CD4-positive, alpha-beta T cell treated with Interleukin-17A for 1 hour (primary cell): ENCODE results near the gene ESF1.

Experiments used
- DNase-seq: peaks from one replicate; pipeline ENCODE4 v3.0.0-alpha.2; 2020

The ESF1 gene

DNA sequence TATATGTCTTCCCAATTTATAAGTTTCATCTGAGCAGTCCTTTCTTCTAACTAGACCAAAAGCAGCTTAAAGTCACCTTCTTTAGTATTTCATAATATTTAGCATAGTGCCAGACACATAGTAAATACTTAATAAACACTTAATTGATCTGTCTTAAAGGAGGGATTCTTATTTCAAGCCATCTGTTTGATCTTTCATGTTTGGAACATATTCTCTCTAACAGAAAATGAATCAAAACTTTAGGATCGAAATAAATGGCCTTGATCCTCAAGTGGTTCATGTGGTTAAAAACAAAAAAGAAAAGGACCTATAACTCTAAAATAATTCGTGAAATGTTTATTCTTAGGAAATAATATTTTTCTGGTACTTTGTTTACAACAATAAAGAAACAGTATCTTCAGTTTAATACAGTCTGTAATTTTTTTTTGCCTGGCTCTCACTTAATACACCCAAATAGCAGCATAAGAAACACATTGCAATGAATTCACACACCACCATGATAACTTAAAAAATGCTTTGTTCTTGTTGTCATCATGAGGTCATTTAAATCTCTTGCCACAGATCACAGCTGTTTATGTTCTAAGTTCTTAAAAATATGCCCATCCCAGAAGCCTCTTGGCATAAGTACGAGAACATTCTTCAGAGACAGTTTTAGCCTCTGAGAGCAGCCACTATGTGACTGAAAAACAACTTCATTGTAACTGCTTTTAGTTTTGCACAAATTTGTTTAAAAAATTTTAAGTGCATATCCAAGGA lies 48.1 kb downstream of the ESF1 start:
- DNase-seq: no peak

DNA sequence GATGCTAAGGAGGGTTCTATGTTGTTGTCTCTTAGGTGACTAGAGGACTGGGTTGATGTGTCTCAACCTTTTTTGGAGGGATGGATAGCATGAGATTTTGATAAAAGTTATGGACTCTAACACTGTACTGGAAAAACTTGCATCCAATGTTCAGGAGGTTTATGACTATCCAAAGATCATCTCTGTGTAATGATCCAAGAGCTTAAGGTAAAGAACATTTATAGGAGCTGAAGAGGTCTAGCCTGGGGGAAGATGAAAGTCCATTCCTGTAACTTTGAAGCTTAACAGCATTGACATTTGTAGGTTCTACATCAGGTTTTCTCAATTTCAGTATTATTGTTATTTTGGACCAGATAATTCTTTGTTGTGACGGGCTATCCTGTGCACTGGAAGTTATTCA lies 48.9 kb downstream of the ESF1 start:
- no peak for DNase-seq

DNA sequence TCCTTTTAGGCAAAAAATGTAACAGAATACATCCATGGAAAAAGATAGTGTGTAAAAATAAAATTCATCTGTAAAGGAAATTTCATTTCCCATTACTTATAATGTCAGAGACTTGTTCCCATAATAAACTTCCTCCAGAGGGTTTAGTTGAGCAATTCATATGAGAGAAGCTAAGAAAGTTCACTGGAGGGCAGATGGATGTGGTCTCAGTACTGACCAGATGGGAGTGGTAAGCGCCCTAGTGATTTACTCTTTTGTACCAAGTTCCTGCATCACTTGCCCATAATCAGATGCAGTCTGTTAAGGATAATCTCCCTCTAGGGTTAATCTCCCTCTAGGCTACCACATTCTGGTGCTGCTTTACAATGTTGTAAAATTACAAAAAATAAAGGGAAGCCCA lies 61.7 kb downstream of the ESF1 start:
- DNase-seq: no peak

DNA sequence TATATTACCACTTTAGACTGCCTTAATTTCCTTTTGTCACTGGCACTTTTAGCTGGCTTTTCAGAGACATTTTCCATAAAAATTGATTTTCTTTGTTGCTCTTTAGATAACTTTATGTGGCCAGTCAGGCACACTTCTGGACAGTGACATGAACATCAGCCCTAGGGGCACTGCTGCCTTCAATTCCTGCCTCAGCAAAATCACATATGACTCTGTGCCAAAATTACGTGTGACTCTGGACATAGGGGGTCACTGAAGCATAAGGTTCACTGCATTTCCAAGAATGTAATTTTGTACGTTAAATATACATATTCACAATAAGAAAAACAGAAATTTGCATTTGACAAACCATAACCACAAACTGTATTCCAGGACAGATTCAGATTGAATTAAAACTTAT lies 66.5 kb downstream of the ESF1 start:
- no peak for DNase-seq

DNA sequence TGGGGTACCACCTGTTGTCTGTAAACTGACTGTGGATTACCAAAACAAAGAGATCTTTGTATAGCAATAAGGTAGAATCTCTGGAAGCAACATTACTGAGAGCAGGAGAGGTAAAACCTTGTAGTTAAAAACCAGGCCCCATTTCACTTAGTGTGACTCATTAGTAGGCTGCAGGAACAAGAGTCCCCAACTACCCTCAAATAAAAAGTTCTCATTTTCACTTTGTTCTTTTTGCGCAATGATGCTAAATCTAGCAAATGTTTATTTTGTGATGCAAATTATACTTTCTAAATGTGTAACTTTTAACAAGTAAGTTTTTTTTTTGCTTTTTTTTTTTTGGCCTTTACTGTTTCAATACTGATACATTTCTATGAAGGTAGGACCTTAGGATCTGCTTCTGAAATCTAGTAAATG lies 67.1 kb downstream of the ESF1 start:
- DNase-seq: no peak

DNA sequence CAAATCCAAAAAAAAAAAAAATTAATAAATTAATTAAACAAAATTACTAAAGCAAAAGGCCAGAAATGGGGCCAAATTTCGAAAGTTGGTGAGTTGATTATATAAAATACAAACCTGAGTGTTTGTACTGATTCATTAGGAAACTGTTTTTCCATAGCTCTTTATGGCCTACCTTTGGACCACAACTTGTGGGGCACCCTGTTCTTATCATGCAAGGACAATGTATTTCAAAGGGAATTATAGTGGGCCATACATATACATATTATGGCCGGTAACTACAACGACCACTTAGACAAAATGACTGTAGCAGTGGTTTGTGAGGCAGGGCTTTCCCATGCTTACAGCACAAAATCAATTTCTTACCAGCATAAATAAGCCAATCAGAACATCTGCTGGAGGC lies 69.5 kb downstream of the ESF1 start:
- no peak for DNase-seq

DNA sequence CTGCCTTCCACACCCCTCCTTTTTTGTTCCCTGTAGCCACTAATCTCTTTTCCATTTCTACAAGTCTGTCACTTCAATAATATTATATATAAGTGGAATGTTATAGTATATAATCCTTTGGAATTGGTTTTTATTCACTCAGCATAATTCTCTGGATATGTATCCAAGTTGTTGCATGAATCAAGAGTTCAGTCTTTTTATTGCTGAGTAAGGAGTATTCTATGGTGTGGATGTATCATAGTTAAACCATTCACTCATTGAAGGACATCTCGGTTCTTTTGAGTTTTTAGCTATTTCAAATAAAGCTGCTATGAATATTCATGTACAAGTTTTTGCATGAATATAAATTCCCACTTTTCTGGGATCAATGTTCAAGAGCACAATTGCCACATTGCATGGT lies 76.5 kb downstream of the ESF1 start:
- DNase-seq: no peak

DNA sequence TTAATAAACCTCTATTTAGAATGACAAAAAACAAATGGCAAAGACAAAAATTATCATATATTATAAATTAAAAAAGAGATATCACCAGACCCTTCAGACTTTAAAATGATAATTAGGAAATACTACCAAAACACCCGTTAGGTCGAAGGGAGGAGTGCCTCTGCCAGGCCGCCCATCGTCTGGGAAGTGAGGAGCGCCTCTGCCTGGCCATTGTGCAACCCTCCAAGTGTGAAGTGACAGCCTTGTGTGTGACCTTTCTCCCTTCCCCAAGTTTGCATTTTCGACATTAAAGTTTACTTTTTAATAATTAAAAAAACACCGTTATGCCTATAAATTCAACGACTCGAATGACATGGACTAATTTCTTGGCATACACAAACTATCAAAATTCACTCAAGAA lies 81.5 kb downstream of the ESF1 start:
- DNase-seq: no peak

DNA sequence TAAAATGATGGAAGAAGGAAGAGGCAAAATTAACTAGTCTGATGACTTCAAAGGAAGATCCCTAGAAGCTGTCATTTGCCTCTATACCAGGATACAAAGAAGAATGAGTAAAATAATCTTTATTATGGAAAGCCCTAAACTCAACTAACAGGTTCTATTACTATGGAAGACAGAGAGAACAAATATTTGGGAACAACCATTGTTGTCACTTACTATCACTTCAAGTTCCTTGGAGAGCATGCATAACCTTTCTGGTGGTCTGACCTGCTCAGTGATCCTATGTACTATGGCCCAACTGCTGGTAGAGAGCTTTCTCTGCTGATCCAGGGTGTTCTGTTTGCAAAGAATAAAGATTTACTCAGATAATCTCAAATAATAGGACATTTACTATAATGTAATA lies 83.2 kb downstream of the ESF1 start:
- no peak for DNase-seq

DNA sequence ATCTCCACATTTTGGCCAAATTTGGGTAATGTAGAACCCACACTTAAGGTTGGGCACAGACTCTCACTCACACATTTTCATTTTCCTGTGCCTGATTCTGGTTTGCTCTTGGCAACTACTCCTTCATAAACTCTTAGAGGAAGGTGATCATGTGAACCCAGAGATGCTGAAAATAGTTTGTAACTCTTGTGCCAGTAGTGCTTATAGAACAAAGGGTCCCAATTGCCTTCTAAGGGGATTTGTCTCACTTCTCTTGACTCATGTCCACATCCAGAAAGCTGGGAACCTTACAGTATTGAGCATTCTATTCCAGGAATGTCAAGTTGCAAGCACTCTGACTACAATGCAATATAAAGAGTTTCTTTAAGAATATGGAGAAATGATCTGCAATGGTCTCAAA lies 84.0 kb downstream of the ESF1 start:
- no peak for DNase-seq

DNA sequence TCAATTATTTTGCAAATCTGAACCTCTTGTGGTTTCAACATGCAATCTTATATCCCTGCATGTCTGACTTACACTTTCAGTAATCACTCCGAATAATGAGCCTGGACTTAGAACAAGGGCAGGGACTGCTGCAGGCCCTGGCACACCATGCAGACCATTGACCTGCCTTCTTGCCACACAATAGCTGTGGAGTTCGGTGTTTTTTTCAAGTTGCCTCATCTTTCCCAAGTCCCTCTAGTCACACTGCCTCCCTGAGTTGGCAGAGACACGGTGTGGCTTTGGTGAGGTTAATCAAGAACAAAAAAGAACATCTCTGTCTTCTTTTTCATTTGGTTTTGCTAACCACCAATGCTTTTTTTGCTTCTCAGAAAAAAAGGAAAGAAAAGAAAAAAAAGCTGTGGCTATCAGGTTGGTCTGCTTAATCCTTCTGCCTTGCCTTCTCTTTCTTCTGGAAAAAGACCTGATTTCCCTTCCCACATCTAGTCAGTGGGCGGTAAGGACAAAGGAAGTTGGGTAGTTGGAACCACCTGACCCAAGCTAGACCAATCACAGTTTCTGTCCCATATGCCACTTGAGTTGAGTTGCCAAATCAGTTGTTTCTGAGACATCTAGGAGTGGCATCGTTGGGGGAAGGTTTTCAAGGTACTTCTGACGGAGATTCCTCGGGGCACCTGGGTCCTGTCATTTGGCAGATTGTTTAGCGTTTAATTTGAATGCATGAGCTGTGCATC lies 90.1 kb downstream of the ESF1 start:
- no peak for DNase-seq

DNA sequence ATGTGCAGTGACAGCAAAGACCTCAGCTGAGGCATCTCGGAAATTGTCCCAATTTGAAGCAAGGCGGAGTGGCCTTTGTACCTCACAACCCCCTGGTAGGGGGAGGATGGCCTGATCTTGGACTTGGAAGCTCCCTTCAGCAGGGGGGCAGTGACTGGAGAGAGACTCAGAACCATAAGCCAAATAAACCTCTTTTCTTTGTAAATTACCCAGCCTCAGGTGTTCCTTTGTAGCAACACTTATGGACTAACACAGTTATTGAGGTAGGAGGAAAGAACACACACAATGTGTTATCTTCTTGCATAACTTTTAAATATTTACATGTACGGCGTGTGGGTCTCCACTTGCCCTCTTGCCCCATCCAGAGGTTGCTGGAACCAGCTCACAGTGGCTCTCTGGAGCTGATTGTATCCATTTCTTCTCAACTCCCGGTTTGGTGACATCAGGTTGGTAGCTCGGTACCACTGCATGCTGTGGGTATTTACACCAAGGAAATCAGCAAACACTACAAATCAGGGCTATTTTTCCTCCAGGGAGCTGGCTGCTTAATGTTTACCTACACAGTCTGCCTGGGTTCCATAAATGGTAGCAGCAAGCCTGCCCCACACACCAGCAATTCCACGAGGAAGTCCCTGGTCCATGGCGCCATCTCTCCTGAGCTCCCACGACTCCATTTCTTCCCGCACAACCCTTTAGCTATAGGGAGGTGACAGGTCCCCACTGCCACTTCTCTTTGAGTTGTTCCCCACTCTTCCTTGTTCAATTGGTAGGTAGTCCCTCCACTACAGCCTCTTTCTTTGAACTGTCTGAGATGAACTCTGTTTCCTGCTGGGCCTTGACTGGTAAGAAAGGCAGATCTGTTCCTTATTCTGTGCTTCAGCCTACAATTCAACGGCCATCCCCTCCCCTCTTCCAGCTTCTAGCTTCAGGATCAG lies 91.7 kb downstream of the ESF1 start:
- no peak for DNase-seq

DNA sequence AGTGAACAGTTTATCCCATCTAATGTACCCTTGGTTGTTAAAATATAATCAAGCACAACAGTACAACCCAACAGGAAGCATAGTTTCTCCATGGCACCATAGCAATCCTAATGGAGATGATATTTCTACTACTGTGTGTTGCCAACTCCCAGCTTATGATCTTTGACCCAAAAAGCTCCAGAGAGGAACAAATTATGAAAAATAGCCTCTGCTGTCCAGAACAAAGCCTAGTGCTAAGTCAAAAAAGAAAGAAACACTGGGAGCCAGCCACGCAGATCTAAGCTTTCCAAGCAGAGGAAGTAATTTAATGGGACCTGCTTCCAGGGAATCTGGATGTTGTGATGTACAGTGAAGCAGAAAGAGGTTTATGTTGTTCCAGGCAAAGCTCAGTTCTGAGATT lies 93.8 kb downstream of the ESF1 start:
- no peak for DNase-seq

DNA sequence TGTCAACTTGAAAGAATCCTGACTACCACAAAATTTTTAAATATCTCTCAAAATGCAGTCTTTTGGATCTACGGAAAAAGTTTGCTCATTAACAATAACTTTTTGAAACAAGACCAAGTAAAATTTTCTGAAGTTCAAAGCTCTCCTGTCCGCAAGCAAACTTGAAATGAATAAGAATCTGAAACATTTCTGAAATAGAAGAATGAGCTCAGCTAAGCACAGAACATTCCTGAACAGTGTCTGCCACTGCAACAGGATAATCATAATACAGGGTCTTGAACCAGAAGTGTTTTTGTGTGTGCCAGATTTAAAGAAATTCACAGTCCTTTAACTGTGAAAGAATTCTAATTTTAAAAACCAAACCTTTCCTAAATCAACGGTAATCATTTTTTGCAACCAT lies 96.9 kb downstream of the ESF1 start:
- DNase-seq: no peak

DNA sequence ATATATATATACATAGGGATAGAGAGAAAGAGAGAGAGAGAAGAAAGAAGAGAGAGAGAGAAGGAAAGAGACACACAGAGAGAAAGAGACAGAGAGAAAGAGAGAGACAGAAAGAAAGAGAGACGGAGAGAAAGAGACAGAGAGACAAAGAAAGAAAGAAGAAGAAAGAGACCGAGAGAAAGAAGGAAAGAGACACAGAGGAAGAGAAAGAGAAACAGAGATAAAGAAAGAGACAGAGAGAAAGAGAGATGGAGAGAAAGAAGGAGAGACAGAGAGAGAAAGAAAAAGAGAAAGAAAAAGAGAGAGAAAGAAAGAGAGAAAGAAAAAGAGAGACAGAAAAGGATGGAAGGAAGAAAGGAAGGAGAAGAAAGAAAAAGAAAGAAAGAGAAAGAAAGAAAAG lies 99.1 kb downstream of the ESF1 start:
- no peak for DNase-seq

DNA sequence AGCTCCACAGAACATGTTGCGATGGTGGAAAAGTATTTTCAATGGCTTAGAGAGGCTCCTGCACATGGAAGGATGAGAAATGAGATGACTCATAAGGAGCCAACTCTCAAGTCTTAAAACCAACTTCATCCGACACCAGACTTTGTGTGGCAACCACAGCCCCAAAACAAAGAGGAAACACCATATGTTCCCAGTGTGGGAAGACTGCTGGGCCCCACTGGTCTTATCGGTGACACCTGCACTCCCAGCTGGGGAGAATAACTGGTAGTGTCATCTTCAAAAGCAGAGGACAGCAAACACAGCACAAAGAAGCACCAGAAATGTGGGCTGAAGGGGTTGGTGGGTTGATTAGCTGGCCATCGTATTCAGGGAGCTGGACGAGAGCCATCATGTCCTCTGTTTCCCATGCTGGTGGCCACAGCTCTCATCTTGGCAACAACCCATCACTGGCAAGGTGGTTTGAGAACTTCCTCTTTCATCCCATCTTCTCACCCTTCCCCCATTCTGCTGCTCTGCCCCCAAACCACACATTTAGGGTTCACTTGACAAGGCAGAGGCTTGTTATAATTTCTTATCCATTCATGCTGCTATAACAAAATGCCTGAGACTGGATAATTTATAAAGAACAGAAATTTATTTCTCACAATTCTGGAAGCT lies 100.0 kb downstream of the ESF1 start:
- no peak for DNase-seq

DNA sequence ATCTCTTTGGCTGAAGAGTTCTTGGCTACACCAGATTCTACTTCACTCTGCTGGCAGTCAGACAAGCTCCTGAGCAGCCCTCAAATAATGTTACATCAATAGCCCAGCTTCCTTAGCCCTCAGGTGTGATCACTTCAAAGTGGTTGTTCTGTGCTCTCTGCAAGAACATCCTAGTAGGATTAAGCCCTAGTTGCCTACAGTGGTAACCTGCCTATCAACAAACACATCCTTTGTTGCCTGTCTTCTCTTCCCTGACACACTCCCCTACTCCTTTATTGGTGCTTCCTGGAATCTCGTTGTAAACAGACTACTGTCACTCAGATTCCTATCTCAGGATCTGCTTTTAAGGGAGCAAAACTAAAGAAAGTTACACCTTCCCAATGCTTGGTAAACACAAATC lies 100.9 kb downstream of the ESF1 start:
- DNase-seq: no peak

DNA sequence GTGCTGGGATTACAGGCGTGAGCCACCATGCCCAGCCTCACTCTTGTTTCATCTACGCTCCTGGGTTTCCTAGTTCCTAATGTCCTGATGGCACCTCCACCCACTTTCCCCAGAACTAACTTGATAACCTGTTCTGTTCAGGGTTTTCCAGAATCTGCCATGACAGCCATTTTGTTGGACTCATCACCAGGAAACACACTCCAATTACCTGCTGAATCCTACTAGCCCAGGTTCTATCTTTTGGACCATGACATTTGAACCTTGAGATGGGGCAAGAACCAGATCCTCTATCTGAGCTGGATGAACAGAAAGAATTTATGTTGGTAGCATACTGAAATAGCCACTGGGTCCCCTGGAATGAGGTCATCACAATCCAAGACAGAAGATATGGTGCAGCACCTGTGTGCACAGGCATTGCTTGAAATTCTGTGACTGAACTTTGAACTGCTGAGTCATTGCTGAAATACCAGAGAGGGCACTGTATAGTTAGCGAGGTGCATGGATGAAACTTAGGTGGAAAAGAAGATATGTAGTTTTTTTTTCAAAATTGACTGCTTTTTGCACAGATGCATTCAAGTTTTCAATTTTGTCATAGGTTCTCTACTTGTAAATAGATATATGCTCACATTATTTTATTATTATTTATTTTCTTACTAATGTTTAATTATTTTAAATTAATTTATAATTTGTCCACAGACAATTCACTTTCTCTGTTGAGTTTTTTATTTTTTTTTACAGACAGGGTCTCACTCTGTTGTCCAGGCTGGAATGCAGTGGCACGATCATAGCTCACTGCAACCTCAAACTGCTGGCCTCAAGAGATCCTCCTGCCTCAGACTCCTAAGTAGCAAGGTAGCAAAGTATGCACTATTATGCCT lies 103.2 kb downstream of the ESF1 start:
- DNase-seq: no peak

DNA sequence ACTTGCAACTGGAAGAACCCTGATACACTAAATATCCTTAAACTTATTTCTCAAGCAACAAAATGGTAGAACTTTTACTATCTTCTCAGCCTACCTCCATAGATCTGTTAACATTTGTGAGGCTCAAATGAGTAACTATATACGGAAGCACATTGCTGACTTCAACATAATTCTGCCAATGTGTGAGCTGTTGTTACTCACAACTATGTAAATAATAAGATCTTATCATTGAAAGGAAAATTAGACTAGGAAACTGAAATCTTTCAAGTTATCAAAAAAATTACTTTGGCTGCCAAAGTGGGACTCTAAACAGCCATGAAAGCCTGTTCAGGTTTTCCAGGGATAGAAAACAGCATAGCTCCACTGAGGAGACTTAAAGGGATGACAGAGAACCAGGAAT lies 105.8 kb downstream of the ESF1 start:
- no peak for DNase-seq

DNA sequence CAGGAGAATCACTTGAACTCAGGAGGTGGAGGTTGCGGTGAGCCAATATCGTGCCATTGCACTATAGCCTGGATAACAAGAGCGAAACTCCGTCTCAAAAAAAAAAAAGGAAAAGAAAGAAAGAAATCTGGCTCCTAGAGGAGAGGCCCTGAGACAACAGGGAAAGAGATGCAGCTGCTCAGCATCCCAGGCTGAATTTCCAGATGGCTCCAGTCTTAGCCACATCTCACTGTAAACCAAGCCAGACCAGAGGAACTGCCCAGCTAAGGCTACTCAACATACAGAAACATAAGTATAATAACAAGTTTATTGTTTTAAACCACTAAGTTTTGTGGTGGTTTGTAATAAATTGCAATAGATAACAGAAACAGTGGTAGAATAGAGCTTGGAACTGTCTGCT lies 107.5 kb downstream of the ESF1 start:
- no peak for DNase-seq

DNA sequence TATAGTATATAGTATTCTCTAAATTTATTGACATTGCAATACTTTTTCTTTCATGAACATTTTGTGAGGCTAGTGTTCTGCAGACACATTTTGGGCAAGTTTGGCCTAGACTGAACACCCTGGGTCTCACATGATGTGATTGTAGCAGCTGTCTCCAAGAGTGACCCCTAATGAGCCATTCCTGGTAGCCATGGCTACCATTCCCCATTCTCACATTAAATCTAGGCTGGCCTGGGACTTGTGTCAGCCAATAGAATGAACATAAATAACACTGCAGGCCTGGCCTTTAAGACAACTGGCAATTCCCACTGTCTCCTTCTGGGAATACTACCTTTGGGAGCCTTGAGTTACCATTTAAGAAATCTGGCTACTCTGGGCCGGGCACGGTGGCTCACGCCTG lies 108.0 kb downstream of the ESF1 start:
- no peak for DNase-seq

DNA sequence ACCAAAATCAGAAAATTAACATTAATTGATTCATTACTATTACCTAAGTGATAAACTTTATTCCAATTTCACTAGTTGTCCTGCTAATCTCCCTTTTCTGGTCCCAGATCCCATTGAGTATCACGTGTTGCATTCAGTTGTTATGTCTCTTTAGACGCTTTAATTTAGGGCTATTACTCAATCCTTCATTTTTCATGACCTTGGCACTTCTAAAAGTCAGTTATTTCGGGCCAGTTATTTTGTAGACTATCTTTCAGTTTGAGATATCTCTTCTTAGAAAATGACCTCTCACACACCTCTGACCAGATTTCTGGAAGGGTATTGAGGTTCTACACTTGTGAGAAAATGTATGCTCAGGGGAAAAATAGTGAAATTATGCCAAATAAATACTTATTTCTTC lies 112.0 kb downstream of the ESF1 start:
- DNase-seq: no peak
